NCI-H1436 treated with DMSO at 0.1 percent for 48 hours (cell line): Measurements from ENCODE around the gene CACNB4.
"Not testable (repeated sequence)": the region's sequence is repeated elsewhere in the genome, so short reads cannot be mapped to it uniquely, and the experiment has no call there.

ENCODE experiments used
- DNase-seq: peaks from one replicate; lab custom pipeline; 2025; lab: John Stamatoyannopoulos, UW

Gene CACNB4

GRCh38 chr2:152019732-152020131 is 79.1 kb downstream of the CACNB4 start:
- no peak for DNase-seq

- no peak for DNase-seq
These were observed 82.4 kb downstream of the CACNB4 start for GRCh38 chr2:152016181-152017120.

GRCh38 chr2:152015552-152015951 is 83.3 kb downstream of the CACNB4 start:
- no peak for DNase-seq

- DNase-seq: no peak
These were observed 86.1 kb downstream of the CACNB4 start for GRCh38 chr2:152012697-152013096.

GRCh38 chr2:152011724-152012123 is 87.1 kb downstream of the CACNB4 start:
- DNase-seq: no peak

- no peak for DNase-seq
These were observed 93.2 kb downstream of the CACNB4 start for GRCh38 chr2:152005607-152006006.

- DNase-seq: not testable (repeated sequence)
These were observed 95.6 kb downstream of the CACNB4 start for GRCh38 chr2:152003283-152003682.

- no peak for DNase-seq
These were observed 99.8 kb downstream of the CACNB4 start for GRCh38 chr2:151999053-151999452.

GRCh38 chr2:151996243-151997003 is 102.4 kb downstream of the CACNB4 start:
- DNase-seq: no peak

GRCh38 chr2:151995161-151995557 is 103.7 kb downstream of the CACNB4 start:
- DNase-seq: no peak

GRCh38 chr2:151994178-151994577 is 104.7 kb downstream of the CACNB4 start:
- not testable (repeated sequence) for DNase-seq

- no peak for DNase-seq
These were observed 107.8 kb downstream of the CACNB4 start for GRCh38 chr2:151991010-151991409.

- DNase-seq: no peak
These were observed 109.5 kb downstream of the CACNB4 start for GRCh38 chr2:151989378-151989777.

- DNase-seq: no peak
These were observed 111.4 kb downstream of the CACNB4 start for GRCh38 chr2:151987484-151987883.

- no peak for DNase-seq
These were observed 114.3 kb downstream of the CACNB4 start for GRCh38 chr2:151984424-151985083.

- no peak for DNase-seq
These were observed 115.6 kb downstream of the CACNB4 start for GRCh38 chr2:151983221-151983620.

GRCh38 chr2:151981886-151982285 is 117.0 kb downstream of the CACNB4 start:
- DNase-seq: no peak

GRCh38 chr2:151979694-151980093 is 119.2 kb downstream of the CACNB4 start:
- no peak for DNase-seq

GRCh38 chr2:151978709-151979108 is 120.1 kb downstream of the CACNB4 start:
- no peak for DNase-seq

GRCh38 chr2:151977631-151978030 is 121.2 kb downstream of the CACNB4 start:
- DNase-seq: no peak

- DNase-seq: no peak
These were observed 121.9 kb downstream of the CACNB4 start for GRCh38 chr2:151976945-151977353.
